GM19452 (cell line): Measurements from ENCODE around the gene CYB5B.

Experiments
- ATAC-seq: cut with Tn5 transposase; IDR thresholded peaks from one replicate; pipeline ENCODE4 v1.9.1; 2021; ENCODE audit not compliant: unreplicated experiment

CYB5B gene

GRCh38 chr16:69514356-69514755 is 89.9 kb downstream of the CYB5B start:
- ATAC-seq, result no peak
